ENCODE results near the gene ICA1.

DNA sequence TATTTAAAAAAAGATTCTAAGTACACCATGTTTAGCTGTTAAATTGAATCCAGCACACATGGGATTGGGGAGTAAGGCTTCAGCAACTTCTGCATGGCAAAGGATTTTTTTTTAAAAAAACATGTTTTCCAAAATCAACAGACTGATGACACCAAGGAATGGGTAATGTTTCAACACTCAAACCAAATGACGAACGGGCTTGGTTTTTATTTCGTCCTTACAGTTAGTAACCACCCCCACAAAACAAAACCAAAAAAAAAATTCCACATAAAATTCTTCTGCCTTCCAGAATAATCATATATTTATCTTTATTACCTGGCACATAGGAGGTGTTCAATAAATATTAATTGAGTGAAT, 45.7 kb downstream of the ICA1 start:
- TF ChIP-seq, protein P1, sequence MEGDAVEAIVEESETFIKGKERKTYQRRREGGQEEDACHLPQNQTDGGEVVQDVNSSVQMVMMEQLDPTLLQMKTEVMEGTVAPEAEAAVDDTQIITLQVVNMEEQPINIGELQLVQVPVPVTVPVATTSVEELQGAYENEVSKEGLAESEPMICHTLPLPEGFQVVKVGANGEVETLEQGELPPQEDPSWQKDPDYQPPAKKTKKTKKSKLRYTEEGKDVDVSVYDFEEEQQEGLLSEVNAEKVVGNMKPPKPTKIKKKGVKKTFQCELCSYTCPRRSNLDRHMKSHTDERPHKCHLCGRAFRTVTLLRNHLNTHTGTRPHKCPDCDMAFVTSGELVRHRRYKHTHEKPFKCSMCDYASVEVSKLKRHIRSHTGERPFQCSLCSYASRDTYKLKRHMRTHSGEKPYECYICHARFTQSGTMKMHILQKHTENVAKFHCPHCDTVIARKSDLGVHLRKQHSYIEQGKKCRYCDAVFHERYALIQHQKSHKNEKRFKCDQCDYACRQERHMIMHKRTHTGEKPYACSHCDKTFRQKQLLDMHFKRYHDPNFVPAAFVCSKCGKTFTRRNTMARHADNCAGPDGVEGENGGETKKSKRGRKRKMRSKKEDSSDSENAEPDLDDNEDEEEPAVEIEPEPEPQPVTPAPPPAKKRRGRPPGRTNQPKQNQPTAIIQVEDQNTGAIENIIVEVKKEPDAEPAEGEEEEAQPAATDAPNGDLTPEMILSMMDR (conservative IDR thresholded peaks at IDR 0.05; ENCODE audit: low read depth in 2 of 2) = no peak
- TF ChIP-seq EZH2 (IDR thresholded peaks at IDR 0.05; ENCODE audit: low read depth, unreplicated experiment) (no peak), EZH2phosphoT487 (IDR thresholded peaks at IDR 0.05; ENCODE audit: unreplicated experiment) (no peak), NANOG (IDR thresholded peaks at IDR 0.05; ENCODE audit: borderline replicate concordance) (no peak), POLR2AphosphoS5 (IDR thresholded peaks at IDR 0.05; ENCODE audit: low read depth) (no peak)
- TF ChIP-seq, protein P2, sequence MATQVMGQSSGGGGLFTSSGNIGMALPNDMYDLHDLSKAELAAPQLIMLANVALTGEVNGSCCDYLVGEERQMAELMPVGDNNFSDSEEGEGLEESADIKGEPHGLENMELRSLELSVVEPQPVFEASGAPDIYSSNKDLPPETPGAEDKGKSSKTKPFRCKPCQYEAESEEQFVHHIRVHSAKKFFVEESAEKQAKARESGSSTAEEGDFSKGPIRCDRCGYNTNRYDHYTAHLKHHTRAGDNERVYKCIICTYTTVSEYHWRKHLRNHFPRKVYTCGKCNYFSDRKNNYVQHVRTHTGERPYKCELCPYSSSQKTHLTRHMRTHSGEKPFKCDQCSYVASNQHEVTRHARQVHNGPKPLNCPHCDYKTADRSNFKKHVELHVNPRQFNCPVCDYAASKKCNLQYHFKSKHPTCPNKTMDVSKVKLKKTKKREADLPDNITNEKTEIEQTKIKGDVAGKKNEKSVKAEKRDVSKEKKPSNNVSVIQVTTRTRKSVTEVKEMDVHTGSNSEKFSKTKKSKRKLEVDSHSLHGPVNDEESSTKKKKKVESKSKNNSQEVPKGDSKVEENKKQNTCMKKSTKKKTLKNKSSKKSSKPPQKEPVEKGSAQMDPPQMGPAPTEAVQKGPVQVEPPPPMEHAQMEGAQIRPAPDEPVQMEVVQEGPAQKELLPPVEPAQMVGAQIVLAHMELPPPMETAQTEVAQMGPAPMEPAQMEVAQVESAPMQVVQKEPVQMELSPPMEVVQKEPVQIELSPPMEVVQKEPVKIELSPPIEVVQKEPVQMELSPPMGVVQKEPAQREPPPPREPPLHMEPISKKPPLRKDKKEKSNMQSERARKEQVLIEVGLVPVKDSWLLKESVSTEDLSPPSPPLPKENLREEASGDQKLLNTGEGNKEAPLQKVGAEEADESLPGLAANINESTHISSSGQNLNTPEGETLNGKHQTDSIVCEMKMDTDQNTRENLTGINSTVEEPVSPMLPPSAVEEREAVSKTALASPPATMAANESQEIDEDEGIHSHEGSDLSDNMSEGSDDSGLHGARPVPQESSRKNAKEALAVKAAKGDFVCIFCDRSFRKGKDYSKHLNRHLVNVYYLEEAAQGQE (IDR thresholded peaks at IDR 0.05; ENCODE audit: unreplicated experiment) = no peak
